GM21360 (cell line): ENCODE results near the gene NWD2.
A peak's percentile ranks its signal among the peaks of the same experiment; 100 is the strongest.

Source experiments
- ATAC-seq: cut with Tn5 transposase; IDR thresholded peaks from one replicate; pipeline ENCODE4 v1.9.1; 2021; ENCODE audit warnings: mild to moderate bottlenecking, moderate library complexity; ENCODE audit not compliant: unreplicated experiment

NWD2 gene

DNA sequence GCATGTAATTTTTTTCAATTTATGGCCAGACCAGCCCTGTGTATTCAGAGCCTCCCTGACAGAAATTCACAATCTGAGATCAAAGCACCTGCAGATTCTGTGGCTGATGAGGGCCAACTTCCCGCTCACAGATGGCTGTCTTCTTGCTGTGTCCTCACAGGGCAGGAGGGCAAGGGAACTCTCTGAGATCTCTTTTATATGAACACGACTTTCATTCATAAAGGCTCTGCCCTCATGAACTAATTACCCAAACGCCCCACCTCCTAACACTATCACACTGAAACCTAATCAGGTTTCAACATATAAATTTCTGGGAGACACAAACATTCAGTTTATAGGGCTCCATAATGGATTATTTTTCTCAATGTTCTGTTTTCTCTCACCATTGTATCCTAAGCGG lies 192.6 kb downstream of the NWD2 start:
- ATAC-seq: no peak

DNA sequence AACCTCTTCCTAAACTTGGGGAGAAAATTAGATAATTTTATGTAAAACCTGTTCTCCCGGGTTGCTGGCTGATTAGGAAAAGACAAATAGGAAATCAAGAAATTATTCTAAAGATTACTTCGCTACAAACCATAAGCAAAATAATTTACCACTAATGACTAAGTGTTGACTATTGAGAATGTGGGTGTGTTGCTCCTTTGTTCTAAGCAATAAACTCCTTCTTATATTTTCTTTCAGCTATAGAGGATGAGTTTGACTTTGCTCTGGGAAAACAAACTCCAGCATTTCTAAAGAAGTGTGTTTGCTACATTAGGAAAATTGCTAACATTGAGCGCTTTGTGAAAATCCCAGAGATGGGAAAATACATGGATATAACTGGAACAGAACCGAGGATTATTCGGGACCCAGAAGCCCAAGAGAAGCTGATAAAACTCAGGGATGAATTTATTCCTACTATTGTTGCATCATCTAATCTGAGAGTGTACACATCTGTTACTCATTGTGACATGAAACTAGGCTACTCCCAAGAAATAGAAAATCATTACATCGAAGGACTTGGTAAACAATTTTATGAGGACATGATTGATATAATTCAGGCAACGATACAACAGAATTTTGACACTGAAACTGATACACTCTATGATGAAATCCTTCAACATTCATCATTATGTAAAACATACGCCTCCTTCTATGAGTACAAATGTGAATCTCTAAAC lies 194.2 kb downstream of the NWD2 start:
- ATAC-seq: no peak

DNA sequence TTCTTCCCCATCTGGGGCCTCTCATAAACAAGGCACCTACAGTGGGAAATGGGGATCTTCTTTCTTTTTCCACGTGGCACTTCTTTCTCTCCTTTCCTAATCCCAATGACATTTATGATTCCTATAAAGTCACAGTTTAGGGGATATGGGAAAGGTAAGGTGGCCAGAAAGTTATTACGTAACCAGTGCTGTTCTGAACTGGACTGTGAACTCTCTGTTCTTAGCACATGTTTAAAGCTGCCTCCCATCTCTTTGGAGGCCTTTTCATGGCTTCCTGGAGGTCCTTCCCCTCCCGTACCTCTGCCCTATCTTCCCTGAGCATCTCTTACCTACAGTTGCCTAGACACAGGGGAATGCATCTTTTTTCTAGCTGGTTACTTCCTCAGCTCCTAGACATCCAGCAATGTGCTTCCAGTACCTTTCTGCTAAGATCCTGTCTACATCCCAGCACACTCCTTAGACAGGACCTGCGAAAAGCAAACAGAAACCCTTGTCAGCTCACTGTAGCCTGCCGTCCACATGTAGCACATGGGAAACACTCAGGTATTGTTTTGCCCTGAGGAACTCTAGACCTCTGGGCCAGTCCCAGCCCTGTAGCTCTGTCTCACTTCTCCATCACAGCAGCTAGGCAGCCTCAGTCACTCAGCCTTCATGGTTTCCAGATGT lies 195.4 kb downstream of the NWD2 start:
- ATAC-seq: no peak

DNA sequence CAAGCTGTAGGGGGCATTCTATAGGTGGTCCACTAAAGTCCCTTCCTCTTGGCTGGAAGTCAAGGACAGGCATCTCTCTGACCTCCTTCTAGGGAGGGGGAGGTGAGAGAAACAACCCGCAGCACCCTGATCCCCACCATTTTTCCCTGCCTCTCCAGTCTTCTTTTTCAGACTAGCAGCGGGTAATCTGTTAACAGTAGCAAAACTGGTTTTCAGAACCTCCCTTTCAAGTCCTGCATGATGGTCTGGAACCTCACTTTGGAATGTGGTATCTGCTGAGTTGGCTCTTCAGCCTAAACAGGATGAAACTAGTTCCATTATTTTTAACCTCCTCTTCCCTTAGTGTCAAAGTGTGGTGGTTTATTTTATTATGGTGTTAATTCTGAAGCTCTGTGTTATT lies 196.0 kb downstream of the NWD2 start:
- ATAC-seq: no peak

DNA sequence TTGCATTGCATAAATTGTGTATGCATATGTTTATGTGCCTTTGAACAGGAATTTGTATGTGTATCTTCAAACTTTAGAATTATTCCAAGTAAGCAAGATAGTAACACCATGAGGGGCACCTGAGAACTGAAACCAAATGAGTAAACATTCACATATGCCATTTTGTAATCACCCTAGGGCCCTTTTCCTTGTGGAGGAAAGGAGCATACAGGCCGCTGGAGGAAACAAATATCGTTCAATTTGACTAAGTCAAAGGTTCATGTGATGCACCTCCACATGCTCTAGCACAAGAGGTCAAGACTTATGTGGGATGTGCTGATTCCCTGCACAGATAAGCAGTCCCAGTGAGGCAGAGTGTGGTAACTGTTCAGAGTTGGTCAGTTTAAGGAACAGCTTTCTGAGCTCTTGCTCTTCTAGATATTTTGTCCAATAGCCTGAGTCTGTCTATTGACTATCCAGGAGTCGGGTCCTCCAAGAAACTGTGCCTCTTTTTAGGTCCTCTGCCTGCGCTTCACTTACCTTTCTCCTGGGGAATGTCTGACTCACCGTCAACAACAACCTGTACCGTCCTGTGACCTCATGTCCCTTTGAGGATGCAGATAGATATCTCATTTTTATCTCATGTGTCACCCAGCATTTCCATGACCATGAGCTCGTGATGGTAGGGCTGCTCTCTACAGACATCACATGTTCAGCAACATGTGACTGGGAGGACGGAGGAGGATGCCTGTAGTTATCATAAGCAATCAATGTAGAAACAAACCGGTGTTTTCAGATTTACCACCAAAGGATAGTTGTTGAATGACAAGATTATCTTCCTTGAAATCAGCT lies 196.9 kb downstream of the NWD2 start:
- ATAC-seq: no peak

DNA sequence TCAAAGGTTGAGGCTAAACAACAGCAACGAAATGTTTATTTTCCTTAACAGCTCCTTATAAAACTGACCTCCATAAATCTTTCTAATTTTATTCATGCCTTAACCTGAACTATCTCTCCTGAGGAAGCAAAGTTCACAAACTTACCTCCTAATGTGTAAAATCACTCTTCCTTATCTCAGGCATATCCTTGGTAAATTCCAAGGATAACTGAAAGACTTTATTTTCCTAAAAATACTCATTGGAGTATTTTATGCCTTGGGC lies 197.4 kb downstream of the NWD2 start:
- ATAC-seq: no peak

DNA sequence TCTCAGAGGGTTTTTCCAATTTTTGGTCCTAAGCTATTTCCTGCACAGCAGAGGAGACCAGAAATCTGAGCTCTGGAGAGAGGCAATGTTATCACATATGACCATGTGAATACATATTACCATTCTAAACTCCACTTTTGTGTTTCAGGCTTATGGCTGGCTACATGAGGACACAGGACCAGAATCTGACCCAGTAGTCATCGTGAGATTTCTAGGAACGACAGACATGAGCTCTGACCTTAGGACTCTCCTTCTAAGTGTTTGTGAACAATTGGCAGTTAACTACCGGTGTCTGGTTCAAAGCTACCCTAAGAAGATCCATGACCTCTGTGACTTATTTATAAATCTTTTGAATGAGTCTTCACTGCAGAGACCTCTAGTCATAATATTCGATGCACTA lies 198.6 kb downstream of the NWD2 start:
- no peak for ATAC-seq

DNA sequence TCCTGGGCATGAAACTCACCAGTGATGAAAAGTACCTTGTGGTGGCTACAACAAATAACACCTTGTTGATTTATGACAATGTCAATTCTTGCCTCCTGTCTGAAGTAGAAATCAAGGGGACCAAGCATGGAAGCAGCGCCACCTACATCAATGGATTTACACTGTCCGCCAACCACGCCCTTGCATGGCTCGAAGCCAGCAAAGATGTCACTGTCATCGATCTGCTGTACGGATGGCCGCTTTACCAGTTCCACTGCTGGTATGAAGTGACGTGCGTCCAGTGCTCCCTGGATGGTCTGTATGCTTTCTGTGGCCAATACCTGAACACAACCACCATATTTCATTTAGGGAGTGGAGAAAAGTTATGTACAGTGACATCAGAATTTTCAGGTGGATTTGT lies 200.5 kb downstream of the NWD2 start:
- no peak for ATAC-seq

DNA sequence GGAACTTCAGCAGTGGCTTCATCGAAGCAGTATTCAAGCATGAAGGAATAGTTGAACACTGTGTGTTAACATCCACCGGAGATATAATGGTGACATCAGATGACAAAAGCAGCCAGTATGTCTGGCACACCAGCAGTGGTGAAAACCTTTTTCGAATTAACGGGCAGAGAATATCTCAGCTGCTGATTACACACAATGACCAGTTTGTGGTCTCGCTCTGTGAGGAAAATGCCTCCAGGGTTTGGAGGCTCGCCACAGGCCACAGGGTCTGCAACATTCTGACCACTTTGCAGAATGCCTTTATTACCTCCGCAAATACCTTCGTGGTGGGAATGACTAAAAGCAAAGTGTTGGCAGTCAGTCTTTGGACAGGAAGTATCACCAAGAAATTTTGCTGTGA lies 201.5 kb downstream of the NWD2 start:
- no peak for ATAC-seq

DNA sequence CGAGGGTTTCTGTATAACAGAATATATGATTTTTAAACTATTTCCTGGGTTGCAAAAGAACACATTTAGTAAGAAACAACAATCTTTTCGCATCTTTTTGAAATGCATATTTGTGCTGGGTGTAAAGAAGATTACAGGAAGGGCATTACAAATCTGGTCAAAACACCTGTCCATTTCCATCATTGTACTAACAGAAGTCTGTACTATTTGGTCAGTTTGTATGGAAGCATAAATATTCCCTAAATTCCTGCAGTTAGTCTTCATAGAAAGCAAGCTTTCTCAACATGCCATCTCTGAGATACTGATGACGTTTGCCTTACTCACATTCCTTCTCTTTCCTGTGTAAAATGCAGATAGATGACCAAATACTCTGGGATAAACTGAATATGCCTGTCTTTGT lies 203.3 kb downstream of the NWD2 start:
- ATAC-seq: no peak

DNA sequence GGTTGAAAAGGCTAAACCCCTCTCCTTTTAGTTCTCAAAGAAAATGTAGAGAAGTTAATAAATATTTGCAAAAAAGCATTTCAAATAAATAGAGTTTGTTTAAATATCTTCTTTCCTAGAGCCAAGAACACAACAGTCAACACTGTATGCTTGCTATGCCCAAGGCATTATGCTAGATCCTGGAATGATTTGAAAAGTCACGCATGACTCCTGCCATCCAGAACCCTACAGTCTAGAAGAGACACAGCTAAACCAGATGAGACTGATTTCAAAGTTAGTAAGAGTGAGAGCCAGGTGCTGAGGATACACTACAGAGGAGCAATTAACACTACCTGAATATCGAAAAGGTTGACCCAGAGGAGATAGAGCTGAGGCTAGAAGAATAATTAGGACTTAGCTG lies 205.8 kb downstream of the NWD2 start:
- ATAC-seq: no peak

DNA sequence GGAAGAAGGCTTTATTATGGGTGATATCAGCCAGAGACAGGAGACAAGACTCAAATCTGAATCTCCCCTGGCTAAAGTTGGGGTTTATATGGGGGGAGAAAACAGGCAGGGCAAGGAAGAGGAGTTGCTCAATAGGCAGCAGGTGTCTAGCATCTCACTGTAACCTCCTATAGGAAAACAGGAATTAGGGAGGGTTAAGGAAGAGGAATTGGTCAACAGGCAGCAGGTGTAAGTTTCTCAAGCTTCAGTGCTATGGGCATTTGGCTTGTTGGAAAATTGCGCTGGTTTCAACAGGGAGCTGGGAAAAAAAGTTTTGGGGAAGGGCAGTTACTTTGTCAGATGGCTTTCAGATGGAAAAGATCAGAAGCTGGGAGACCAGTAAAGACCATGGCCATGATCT lies 206.4 kb downstream of the NWD2 start:
- ATAC-seq: no peak

DNA sequence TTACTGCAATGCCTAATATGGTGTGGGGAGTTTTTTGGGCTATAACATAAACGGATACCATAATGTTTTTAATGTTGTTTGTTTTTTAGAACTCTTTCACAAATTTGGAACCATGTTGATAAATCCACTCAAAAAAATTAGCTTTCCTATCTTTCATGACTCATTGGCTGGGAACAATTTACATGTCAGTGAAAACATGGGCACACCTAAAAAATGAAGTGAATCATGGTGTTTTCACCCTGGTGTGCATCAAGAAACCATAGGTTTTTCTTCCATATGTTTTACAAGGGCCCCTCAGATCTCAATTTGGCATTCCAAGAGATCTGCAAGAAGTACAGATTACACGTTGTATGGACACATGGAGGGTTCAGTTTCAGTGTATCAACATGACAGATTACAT lies 207.1 kb downstream of the NWD2 start:
- ATAC-seq: no peak

DNA sequence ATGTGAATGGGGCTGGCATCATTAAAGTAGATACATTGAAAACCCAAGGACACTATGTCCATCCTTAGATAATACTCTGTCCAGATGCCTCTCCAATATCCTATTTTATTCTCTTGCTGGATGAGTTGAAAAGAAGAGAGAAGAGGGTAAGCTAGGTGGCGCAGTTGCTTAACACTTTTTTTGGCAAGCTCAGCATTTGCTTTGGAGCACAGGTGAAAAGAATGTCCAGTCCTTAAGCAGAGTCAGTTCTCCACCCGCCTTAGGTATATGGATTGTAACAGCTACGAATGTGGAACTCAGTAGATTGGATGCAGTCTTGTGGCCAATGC lies 208.4 kb downstream of the NWD2 start:
- ATAC-seq: peak; percentile 70

DNA sequence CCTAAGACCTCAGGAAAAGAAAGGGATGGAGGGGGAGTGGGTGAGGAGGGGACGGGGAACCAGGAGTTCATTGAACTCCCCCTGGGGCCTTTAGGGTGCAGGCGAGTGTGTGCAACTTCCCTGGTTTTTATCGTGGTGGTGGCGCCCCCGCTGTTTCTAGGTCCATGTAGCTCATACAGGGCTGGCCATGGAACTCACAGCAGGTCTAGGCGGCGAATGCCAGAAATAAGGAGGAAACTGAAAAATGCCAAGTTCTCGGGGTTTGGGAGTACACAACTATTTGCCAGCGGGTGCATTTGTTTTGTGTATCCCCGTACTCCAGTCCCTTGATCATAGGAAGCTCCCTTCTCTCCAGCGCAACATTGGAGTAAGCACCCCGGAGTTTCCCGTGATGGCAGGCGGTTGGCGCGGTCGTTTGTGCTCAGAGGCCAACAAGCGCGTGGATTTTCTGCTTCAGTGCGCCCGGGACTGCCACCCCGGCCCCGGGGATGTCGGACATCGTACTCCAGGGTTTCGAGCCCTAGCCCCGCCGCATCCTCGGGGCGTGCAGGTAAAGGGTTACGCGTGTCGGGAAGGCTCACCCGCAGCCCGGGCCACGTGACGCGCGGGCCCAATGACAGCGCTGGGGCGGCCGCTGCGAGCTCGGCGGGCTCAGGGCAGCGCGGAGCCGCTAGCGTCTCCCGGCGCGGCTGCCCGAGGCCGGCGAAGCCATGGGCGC lies 208.9 kb downstream of the NWD2 start:
- peak; percentile 60 for ATAC-seq

DNA sequence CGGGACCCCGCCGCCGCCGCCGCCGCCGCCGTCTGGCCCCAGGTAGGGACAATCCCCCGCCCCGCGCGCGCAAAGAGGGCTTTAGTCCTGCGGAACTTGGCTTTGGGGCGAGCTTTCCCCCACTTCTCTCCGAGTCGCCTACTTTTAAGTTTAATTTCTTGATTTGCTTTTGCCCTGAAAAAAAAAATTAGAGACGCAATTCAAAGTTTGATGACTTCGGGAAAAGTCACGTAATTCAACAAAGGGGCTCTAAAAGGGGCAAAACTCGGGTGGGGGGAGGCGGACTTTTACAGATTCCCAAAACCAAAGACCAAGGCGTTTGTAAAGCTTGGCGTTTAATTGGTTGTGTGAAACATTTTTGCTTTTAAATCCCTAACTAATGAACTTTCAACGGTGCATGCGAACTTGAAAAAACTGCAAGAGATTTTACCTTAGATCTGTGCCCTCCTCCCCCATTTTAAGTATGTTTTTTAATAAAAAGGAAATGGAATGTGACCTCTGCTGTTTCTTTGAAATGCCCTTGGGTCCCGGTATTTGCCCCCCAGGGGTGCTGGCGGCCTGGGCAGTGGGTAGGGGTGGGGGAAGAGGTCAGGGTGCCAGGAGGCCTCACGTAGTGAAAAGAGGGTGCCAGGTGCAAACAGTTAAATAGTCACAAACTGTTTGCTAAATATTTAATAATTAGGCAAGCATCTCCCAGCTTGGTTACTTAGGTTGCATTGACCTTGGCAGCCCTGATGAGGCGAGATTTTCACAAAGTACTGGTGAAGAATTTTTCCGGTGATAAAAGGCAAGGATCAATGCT lies 209.7 kb downstream of the NWD2 start:
- no peak for ATAC-seq

DNA sequence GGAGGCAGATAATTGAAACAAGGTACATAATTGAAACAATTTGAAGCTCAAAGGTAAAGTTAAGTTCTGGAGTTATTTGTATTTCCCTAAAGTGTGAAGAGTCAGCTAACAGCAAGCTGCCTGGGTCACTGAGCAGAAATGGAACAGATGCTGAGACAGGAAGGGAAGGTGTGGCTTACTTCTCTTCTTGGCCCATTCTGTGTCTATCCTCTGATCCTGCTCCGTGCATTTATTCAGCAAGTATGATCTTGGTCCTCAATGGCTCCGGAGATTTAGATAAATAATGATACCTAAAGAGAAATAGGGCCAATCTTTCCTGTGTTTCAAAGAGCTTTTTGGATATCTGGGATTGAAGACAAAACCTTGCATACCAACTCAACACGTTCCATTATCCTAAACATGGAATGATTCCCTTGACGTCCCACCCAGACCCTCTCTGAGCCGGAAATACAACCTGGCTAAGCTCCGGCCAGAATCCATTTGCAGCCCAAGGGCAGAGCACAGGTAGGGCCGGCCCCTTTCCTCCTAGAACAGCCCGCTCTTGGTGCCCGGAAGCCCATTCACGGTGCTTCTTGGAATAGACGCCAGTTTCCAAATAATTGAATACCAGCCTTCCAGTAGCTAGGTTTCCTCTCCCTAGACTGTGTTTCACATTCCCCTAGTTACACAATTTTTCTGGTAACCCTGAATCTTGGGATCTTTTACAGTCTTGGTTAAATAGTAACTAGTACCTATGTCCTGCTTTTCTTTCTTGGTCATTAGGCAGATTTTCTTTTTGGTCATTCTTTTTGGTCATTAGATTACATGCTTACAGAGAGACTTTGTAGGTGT lies 211.0 kb downstream of the NWD2 start:
- no peak for ATAC-seq

DNA sequence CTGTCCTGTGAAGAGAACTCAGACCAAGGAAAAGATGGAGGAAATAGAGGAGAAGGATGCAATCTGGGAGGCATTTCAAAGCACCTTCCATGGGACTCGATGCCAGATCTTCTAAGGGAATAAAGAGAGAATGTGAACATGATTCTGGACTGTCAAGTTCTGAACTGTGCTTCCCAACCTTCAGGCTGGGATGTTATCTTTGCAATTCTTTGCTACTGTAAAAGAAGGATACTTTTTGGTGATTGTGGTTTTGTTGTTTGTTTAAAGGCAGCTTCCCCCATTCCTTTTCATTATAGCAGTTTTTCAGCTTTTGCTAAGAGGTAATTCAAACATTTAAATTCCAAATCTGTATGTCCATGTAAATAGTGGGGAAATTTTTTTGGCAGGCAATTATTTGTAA lies 217.3 kb downstream of the NWD2 start:
- ATAC-seq: no peak

DNA sequence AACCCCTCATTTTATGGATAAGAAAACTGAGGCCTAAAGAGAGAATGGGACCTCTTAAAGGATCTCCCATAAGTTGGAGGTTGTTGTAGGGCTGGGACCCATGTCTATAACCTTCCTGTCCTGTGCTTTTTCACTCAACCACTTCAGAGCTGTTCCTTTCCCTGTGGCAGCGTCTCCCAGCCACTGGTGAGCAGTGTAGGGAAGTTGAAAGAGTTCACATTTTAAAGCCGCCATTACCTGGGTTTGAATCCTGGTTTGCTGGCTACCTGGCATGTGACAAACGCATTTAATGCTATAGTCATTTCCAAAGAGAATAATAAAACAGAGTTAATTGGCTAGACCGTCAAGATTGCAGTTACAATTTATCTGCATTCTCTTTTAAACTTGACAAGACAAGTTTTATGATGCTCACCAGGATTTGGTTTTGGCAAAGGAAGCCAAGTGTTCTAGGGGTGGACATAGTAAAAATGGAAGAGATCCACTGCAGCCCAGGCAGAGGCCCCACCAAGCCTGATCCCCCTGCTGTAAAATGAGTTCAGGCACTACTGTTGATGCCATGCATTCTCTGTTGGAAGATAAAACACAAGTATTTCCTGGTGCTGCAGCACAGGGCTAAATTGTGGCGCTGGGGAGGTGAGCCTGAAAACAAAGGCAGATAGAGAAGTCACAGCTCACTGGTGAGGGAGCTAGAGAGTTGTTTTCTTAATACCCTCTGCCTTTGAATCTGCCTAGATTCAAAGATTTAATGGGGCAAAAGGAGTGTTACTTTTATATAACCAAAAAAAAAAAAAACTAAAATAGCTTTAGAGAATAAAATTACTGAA lies 218.7 kb downstream of the NWD2 start:
- ATAC-seq: no peak
